ENCODE results near the gene FBRS. TPM values are rescaled to one million over a fixed set of nuclear protein-coding genes. Genes with fewer than 3 reads are reported as not detected.

The FBRS gene
- total and polyA plus RNA-seq, 2 experiments from 2014 or later: 22.1 to 22.9 TPM

DNA sequence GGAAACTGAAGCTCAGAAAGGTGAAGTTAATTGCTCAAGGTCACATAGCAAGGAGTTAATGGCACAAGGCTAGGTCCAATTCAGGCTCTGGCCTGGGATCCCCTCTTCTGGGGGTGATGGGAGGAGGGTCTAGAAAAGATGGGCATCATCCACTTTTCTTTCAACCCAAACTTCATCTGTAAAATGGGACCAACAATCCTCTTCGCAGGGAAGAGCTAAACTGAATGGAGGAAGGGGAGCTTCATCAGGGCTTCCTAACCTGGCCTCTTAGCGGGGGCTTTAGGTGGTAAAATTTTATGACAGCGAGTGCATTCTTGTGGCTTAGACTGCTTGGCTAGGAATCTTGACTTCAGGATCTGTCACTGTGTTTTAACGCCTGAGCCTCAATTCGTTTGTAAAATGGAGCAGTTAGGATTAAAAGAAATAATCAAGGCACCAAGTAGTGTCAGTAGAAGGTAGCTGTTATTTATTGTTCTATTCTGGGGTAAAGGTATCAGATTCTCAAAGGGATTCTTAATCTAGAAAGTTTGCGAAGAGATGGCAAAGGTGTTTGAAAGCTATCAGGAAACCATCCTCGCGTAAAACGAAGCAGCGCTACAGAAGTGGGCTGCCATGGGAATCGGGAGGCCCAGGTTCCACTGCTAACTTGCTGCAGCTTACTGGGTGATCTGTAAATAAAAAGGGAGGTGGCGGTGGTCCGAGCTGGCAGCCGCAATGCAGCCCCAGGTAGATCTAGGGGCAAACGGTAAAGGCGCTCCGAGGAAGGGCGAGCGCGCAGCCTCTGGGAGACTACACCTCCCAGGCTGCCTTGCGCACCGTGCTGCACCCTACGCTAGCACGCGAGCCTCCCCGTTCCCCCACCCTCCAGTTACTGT, 39.3 kb downstream of the FBRS start:
- H3K79me2 ChIP-seq: peaks cover 37% of the 10 kb centered on the region
- peaks cover 29% of the 10 kb centered on the region for H4K20me1 ChIP-seq (ENCODE audit: insufficient read depth, poor library complexity, severe bottlenecking)
- H3K9me3 ChIP-seq (ENCODE audit: low read depth): no peaks in the 10 kb centered on the region
- no peaks in the 10 kb centered on the region for H3K36me3 ChIP-seq (replicated peaks; ENCODE audit: insufficient read depth, low read depth)
- H3K4me1 ChIP-seq (ENCODE audit: insufficient read depth): peaks cover 22% of the 10 kb centered on the region
- H3K27ac ChIP-seq: peak overlapping the region; percentile 99
- peak overlapping the region; percentile 16 for H3K4me3 ChIP-seq
- H3K4me2 ChIP-seq: peak overlapping the region; percentile 73
- H3K9me2 ChIP-seq (replicated peaks; ENCODE audit: insufficient read depth): no peaks in the 10 kb centered on the region
- H3K27me3 ChIP-seq: no peaks in the 10 kb centered on the region
- peak overlapping the region; percentile 30 for H2AFZ ChIP-seq
- no peak for DNase-seq (ENCODE audit: low spot score)
- no peak for TF ChIP-seq EZH2 (IDR thresholded peaks at IDR 0.05; ENCODE audit: borderline replicate concordance)
- TF ChIP-seq, protein P1, sequence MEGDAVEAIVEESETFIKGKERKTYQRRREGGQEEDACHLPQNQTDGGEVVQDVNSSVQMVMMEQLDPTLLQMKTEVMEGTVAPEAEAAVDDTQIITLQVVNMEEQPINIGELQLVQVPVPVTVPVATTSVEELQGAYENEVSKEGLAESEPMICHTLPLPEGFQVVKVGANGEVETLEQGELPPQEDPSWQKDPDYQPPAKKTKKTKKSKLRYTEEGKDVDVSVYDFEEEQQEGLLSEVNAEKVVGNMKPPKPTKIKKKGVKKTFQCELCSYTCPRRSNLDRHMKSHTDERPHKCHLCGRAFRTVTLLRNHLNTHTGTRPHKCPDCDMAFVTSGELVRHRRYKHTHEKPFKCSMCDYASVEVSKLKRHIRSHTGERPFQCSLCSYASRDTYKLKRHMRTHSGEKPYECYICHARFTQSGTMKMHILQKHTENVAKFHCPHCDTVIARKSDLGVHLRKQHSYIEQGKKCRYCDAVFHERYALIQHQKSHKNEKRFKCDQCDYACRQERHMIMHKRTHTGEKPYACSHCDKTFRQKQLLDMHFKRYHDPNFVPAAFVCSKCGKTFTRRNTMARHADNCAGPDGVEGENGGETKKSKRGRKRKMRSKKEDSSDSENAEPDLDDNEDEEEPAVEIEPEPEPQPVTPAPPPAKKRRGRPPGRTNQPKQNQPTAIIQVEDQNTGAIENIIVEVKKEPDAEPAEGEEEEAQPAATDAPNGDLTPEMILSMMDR (IDR thresholded peaks at IDR 0.05; ENCODE audit: poor library complexity): no peak
- no peak for TF ChIP-seq EZH2phosphoT487 (IDR thresholded peaks at IDR 0.05; ENCODE audit: low read depth, severe bottlenecking, unreplicated experiment)
- WGBS (ENCODE audit: low lambda C conversion rate, missing lambda C conversion rate): 9% methylated on average over 23 of the region's 26 CpGs

DNA sequence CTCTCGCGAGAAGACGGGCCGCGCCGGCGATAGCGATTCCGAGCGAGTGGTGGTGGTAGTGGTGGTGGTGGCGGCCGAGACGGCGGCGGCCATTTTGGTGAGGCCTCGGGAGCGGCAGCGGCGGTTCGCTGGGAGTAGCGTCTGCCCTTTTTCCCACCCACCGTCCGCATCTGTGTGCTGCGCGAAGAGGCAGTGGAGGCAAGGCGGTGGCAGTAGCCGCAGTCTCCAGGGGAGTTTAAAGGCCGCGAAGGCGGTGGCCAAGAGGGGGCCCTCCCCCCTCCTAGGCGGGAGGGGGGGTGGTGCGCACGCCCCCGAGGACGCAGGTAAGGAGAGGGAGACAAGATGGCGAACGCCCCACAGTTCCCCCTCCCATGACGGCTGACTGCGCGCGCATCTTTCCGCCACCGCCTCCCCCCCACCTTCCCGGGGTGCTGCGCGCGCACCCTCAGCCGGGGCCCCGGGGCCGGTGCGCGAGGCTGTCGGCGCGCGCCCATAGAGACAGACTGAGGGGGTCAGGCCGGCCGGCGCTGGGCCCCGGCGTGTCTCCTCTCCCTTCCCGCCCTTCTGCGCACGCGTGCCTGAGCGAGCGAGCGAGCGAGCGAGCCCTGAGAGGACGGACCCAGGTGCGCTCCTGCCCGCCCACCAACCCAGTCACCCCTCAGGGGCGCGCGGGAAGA, 40.0 kb downstream of the FBRS start:
- Histone ChIP-seq H3K9me2 (replicated peaks; ENCODE audit: insufficient read depth) (no peaks in the 10 kb centered on the region), H3K27me3 (no peaks in the 10 kb centered on the region), H3K27ac (peak overlapping the region; percentile 99), H3K9me3 (ENCODE audit: low read depth) (no peaks in the 10 kb centered on the region), H3K4me2 (peak overlapping the region; percentile 95), H3K4me1 (ENCODE audit: insufficient read depth) (peaks cover 22% of the 10 kb centered on the region), H3K79me2 (peaks cover 43% of the 10 kb centered on the region), H2AFZ (peak overlapping the region; percentile 64), H4K20me1 (ENCODE audit: insufficient read depth, poor library complexity, severe bottlenecking) (peaks cover 31% of the 10 kb centered on the region), H3K36me3 (replicated peaks; ENCODE audit: insufficient read depth, low read depth) (no peaks in the 10 kb centered on the region), H3K4me3 (peak overlapping the region; percentile 79)
- TF ChIP-seq EZH2 (IDR thresholded peaks at IDR 0.05; ENCODE audit: borderline replicate concordance) (no peak), EZH2phosphoT487 (IDR thresholded peaks at IDR 0.05; ENCODE audit: low read depth, severe bottlenecking, unreplicated experiment) (no peak)
- TF ChIP-seq, protein P1 (IDR thresholded peaks at IDR 0.05; ENCODE audit: poor library complexity): no peak
- WGBS (ENCODE audit: low lambda C conversion rate, missing lambda C conversion rate): 1% methylated on average over 48 of the region's 76 CpGs
- peak; percentile 99 for DNase-seq (ENCODE audit: low spot score)

- no peak for TF ChIP-seq EZH2 (IDR thresholded peaks at IDR 0.05; ENCODE audit: borderline replicate concordance)
- TF ChIP-seq, protein P1 (IDR thresholded peaks at IDR 0.05; ENCODE audit: poor library complexity): no peak
- TF ChIP-seq EZH2phosphoT487 (IDR thresholded peaks at IDR 0.05; ENCODE audit: low read depth, severe bottlenecking, unreplicated experiment): no peak
- H3K4me1 ChIP-seq (ENCODE audit: insufficient read depth): peaks cover 22% of the 10 kb centered on the region
- H3K4me3 ChIP-seq: peak within 1 kb of the TSS; percentile 79
- H3K27ac ChIP-seq: peak within 1 kb of the TSS; percentile 99
- no peaks in the 10 kb centered on the region for H3K27me3 ChIP-seq
- H3K9me2 ChIP-seq (replicated peaks; ENCODE audit: insufficient read depth): no peaks in the 10 kb centered on the region
- peaks cover 37% of the 10 kb centered on the region for H4K20me1 ChIP-seq (ENCODE audit: insufficient read depth, poor library complexity, severe bottlenecking)
- peak within 1 kb of the TSS; percentile 95 for H3K4me2 ChIP-seq
- H2AFZ ChIP-seq: peak within 1 kb of the TSS; percentile 64
- H3K36me3 ChIP-seq (replicated peaks; ENCODE audit: insufficient read depth, low read depth): no peaks in the 10 kb centered on the region
- 1% methylated on average over 54 of the region's 57 CpGs for WGBS (ENCODE audit: low lambda C conversion rate, missing lambda C conversion rate)
- DNase-seq (ENCODE audit: low spot score): peak; percentile 91
- H3K79me2 ChIP-seq: peaks cover 48% of the 10 kb centered on the region
- H3K9me3 ChIP-seq (ENCODE audit: low read depth): no peaks in the 10 kb centered on the region
Measured at GRCh38 chr16:30698816-30699614, 40.8 kb downstream of the FBRS start, which contains the start of gene SRCAP. SRCAP (plus strand) TSS chr16:30699171; CDS start chr16:30700825, 1,654 bp downstream.
